ENCODE data around the gene ARHGAP25.

GRCh38 chr2:68757081-68757480 lies 22.5 kb downstream of the ARHGAP25 start:
- TF ChIP-seq CTCF (conservative IDR thresholded peaks at IDR 0.05; ENCODE audit: low read length) (no peak), EZH2phosphoT487 (IDR thresholded peaks at IDR 0.05; ENCODE audit: borderline replicate concordance, low read depth, low read length) (no peak)
